Measurements from ENCODE around the gene OR1E2. TPM values are rescaled to one million over a fixed set of nuclear protein-coding genes. Genes with fewer than 3 reads are reported as not detected.
"Not testable (repeated sequence)": the region's sequence is repeated elsewhere in the genome, so short reads cannot be mapped to it uniquely, and the experiment has no call there.

Gene OR1E2
- total RNA-seq, 1 donor: not detected

DNA sequence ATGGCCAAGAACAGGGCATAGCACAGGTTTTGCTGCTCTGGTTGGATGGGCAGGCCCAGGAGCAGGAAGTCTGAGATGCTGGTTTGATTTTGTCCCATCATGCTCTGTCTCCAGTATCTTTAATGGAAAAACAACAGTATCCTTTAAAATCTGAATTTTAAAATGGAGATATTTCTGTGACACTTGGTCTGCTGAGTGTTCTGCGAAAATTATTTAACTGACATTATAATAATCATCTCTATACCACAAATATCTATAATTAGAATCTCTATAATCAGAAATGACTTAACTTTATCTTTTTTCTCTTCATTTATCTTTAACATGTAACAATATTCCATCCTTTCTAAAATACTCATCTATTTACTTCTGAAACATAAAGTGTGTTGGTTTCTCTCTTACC is 35.3 kb downstream of the OR1E2 start, which contains the start of gene OR1E1:
Gene OR1E1 (minus strand): TSS at position 101 of the 400 bp plus-strand sequence. CDS start 0 bp downstream, at position 101.
- H3K4me3 ChIP-seq (ENCODE audit: low read depth, low read length): no peak within 1 kb of the TSS
- TF ChIP-seq, protein P1, sequence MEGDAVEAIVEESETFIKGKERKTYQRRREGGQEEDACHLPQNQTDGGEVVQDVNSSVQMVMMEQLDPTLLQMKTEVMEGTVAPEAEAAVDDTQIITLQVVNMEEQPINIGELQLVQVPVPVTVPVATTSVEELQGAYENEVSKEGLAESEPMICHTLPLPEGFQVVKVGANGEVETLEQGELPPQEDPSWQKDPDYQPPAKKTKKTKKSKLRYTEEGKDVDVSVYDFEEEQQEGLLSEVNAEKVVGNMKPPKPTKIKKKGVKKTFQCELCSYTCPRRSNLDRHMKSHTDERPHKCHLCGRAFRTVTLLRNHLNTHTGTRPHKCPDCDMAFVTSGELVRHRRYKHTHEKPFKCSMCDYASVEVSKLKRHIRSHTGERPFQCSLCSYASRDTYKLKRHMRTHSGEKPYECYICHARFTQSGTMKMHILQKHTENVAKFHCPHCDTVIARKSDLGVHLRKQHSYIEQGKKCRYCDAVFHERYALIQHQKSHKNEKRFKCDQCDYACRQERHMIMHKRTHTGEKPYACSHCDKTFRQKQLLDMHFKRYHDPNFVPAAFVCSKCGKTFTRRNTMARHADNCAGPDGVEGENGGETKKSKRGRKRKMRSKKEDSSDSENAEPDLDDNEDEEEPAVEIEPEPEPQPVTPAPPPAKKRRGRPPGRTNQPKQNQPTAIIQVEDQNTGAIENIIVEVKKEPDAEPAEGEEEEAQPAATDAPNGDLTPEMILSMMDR (IDR thresholded peaks at IDR 0.05; ENCODE audit: insufficient read depth, low read depth, low read length): no peak
- no peak for DNase-seq (ENCODE audit: low read depth)

DNA sequence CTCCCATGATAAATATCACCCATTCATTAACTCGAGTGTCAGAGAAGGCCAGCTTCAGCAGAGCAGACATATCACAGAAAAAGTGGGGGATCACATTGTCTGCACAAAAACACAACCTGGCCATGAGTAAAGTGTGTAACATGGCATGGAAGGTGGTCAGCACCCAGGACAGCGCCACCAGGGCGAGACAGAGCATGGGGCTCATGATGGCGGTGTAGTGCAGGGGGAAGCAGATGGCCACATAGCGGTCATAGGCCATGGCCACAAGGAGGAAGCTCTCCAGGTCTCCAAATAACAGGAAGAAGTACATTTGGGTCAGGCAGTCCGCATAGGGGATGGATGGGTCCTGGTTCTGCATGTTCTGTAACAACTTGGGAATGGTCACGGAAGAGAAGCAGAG is 35.8 kb downstream of the OR1E2 start:
- H3K4me3 ChIP-seq (ENCODE audit: low read depth, low read length); DNase-seq (ENCODE audit: low read depth): not testable (repeated sequence)

DNA sequence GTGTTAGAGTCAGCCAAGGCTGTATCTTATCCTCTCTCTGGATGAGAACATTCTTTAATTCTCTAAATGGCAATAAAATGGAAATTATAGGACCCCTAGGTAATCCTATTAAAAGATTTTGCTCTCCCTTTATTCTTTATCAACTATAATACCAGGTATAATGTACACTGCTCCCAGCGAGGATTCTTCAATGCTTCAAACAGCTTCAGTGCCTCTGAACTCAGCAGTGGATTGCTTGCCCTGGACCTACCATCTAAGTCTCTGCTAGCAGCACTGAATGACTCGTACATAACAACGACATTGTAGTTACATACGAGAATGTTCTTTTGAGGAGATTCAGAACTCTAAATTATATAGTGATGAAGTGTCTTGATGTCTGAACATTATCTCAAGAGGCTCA is 43.9 kb downstream of the OR1E2 start:
- TF ChIP-seq, protein P1 (IDR thresholded peaks at IDR 0.05; ENCODE audit: insufficient read depth, low read depth, low read length): no peak
- H3K4me3 ChIP-seq (ENCODE audit: low read depth, low read length): no peak overlapping the region
- DNase-seq (ENCODE audit: low read depth): no peak

DNA sequence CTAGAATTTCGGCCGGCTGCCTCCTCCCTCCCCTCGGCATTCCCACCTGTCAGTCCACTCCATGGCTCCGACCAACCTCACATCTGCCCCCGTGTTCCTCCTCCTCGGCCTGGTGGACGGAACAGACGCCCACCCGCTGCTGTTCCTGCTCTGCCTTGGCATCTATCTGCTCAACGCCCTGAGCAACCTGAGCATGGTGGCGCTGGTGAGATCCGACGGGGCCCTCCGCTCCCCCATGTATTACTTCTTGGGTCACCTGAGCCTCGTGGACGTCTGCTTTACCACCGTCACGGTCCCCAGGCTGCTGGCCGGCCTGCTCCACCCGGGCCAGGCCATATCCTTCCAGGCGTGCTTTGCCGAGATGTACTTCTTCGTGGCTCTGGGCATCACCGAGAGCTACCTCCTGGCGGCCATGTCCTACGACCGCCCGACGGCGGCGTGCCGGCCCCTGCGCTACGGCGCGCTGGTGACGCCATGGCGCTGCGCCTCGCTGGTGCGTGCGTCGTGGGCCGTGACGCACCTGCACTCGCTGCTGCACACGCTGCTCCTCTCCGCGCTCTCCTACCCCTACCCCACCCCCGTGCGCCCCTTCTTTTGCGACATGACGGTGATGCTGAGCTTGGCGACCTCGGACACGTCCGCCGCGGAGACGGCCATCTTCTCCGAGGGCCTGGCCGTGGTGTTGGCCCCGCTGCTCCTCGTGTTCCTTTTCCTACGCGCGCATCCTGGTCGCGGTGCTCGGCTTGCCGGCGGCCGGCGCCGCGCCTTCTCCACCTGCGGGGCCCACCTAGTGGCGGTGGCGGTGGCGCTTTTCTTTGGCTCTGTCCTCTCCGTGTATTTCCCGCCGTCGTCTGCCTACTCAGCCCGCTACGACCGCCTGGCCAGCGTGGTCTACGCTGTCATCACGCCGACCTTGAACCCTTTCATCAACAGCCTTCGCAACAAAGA is 47.5 kb downstream of the OR1E2 start, which contains the start of gene OR3A2:
Gene OR3A2 (minus strand): TSS at position 440 of the 948 bp plus-strand sequence.
- DNase-seq (ENCODE audit: low read depth): no peak
- no peak within 1 kb of the TSS for H3K4me3 ChIP-seq (ENCODE audit: low read depth, low read length)
- TF ChIP-seq, protein P1 (IDR thresholded peaks at IDR 0.05; ENCODE audit: insufficient read depth, low read depth, low read length): no peak

Other genes starting within 250 kb of the OR1E2 start
- gene OR1A2, start 236.3 kb downstream of the OR1E2 start, total RNA-seq: not detected in 2 replicates
- gene OR1A1, start 226.2 kb downstream of the OR1E2 start, total RNA-seq: not detected in 2 replicates
- gene OR3A1, start 135.5 kb downstream of the OR1E2 start, total RNA-seq: 0.32 and 0.43 TPM in 2 replicates
- 0.43 and 0.64 TPM in 2 replicates for gene OR3A2, start 47.5 kb downstream of the OR1E2 start, total RNA-seq
- gene OR1E1, start 35.4 kb downstream of the OR1E2 start, total RNA-seq: not detected in 2 replicates
- not detected in 2 replicates for gene OR3A3, start 22.5 kb downstream of the OR1E2 start, total RNA-seq
- gene SPATA22, start 38.0 kb upstream of the OR1E2 start, total RNA-seq: 1.3 and 3.5 TPM in 2 replicates
- gene ASPA, start 42.2 kb upstream of the OR1E2 start, total RNA-seq: under 0.01 TPM in 2 replicates
- gene TRPV3, start 124.0 kb upstream of the OR1E2 start, total RNA-seq: 0.43 and 1.3 TPM in 2 replicates
- 2.2 and 2.9 TPM in 2 replicates for gene TRPV1, start 175.6 kb upstream of the OR1E2 start, total RNA-seq
- 8.6 and 11.6 TPM in 2 replicates for gene SHPK, start 202.4 kb upstream of the OR1E2 start, total RNA-seq
- 25.9 and 31.6 TPM in 2 replicates for gene CTNS, start 202.9 kb upstream of the OR1E2 start, total RNA-seq
- 215 and 228 TPM in 2 replicates for gene TAX1BP3, start 234.7 kb upstream of the OR1E2 start, total RNA-seq
- 12.6 and 16.4 TPM in 2 replicates for gene EMC6, start 235.0 kb upstream of the OR1E2 start, total RNA-seq